ENCODE results near the gene PSMD8. TPM values are rescaled to one million over a fixed set of nuclear protein-coding genes. Genes with fewer than 3 reads are reported as not detected.
"Not testable (repeated sequence)": the region's sequence is repeated elsewhere in the genome, so short reads cannot be mapped to it uniquely, and the experiment has no call there.

The PSMD8 gene
- total and polyA plus RNA-seq, 2 donors (not counting 3 experiments of a cell fraction or from before 2014, with no cell fraction given) = 203 to 543 TPM

GRCh38 chr19:38337360-38337653, 37.1 kb upstream of the PSMD8 start:
- H2AFZ ChIP-seq (ENCODE audit: low read depth, low read length) = peak overlapping the region; percentile 86
- no peaks in the 10 kb centered on the region for H3K9me3 ChIP-seq (replicated peaks; ENCODE audit: control insufficient read depth, insufficient read depth, low read length)
- H4K20me1 ChIP-seq (replicated peaks; ENCODE audit: control insufficient read depth, extremely low read depth, insufficient read depth, low read length) = no peaks in the 10 kb centered on the region
- ChIA-PET CTCF (interaction anchor here (0.7 to 1.3 kb wide), 2 partner anchors 37 to 435 kb away, joined by 3 read pairs; partner anchors contain the start of gene PSMD8), POLR2A (no interaction called here)
- DNase-seq (ENCODE audit: low read depth, low spot score) = no peak
- intact Hi-C loops (cut with micrococcal nuclease) (loop anchor here (10.0 kb wide), 1 partner anchor 193 kb away; no protein-coding TSS in a partner anchor), dilution Hi-C loops (cut with MboI; ENCODE audit: extremely low pct_ligation_motif_present, low sequenced_read_pairs) (no loop called here)
- no peaks in the 10 kb centered on the region for H3K79me2 ChIP-seq (ENCODE audit: control insufficient read depth, insufficient read depth, low read length)
- H3K4me2 ChIP-seq (ENCODE audit: insufficient read depth, low read length) = peak overlapping the region; percentile 36
- FAIRE-seq = no peak
- no TSS peak for BruUV-seq (replicated peaks)
- peaks cover 3% of the 10 kb centered on the region for H3K4me1 ChIP-seq (ENCODE audit: control insufficient read depth, extremely low read depth, insufficient read depth, low read length)
- H3K9me1 ChIP-seq (replicated peaks; ENCODE audit: control insufficient read depth, extremely low read depth, insufficient read depth, low read length) = no peaks in the 10 kb centered on the region
- no peak overlapping the region for H3K27ac ChIP-seq (ENCODE audit: insufficient read depth, low read depth, low read length)
- H3K4me3 ChIP-seq (replicated peaks in 1 of 3; ENCODE audit: insufficient read depth in 1 of 3, low read depth in 1 of 3, low read length in 3 of 3) = no peak overlapping the region
- no peaks in the 10 kb centered on the region for H3K27me3 ChIP-seq (ENCODE audit: control insufficient read depth in 2 of 2, insufficient read depth in 2 of 2, low read length in 2 of 2)
- H3K36me3 ChIP-seq (ENCODE audit: control insufficient read depth in 2 of 2, extremely low read depth in 1 of 2, insufficient read depth in 2 of 2, low read length in 2 of 2) = no peaks in the 10 kb centered on the region
- TF ChIP-seq GATA2 (IDR thresholded peaks at IDR 0.05; ENCODE audit: insufficient read depth, insufficient read length, low read depth, low read length) = no peak
- TF ChIP-seq, protein P1, sequence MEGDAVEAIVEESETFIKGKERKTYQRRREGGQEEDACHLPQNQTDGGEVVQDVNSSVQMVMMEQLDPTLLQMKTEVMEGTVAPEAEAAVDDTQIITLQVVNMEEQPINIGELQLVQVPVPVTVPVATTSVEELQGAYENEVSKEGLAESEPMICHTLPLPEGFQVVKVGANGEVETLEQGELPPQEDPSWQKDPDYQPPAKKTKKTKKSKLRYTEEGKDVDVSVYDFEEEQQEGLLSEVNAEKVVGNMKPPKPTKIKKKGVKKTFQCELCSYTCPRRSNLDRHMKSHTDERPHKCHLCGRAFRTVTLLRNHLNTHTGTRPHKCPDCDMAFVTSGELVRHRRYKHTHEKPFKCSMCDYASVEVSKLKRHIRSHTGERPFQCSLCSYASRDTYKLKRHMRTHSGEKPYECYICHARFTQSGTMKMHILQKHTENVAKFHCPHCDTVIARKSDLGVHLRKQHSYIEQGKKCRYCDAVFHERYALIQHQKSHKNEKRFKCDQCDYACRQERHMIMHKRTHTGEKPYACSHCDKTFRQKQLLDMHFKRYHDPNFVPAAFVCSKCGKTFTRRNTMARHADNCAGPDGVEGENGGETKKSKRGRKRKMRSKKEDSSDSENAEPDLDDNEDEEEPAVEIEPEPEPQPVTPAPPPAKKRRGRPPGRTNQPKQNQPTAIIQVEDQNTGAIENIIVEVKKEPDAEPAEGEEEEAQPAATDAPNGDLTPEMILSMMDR (IDR thresholded peaks at IDR 0.05; ENCODE audit: extremely low read depth in 1 of 2, insufficient read depth in 1 of 2, low read depth in 1 of 2, low read length in 2 of 2) = no peak
- TF ChIP-seq EZH2 (IDR thresholded peaks at IDR 0.05; ENCODE audit: borderline replicate concordance, low read depth, low read length, severe bottlenecking) = no peak
- TF ChIP-seq MYC (IDR thresholded peaks at IDR 0.05; ENCODE audit: low read depth, low read length) = no peak
- no peak for TF ChIP-seq POLR2A (IDR thresholded peaks at IDR 0.05; ENCODE audit: low read depth, low read length)
- no peak overlapping the region for H3K9ac ChIP-seq (replicated peaks; ENCODE audit: extremely low read depth, insufficient read depth, low read length)

DNA sequence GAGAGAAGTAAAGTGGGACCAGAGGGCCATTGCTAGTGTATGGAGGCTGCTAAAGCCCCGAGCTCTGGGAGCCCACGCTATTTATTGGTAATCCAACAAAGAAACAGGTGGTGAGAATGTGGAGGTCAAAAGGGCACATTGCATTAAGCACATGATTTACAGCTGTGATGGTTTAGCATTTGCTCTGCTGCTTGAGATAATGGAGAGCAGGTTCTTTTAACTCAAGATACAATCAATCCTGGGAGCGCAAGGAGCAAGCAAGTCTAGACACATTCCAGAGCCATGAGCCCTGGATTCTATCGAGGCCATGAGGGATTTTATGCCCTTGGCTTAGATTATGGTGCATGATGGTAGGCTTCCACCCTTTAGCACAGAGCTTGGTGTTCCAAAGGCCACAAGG, 35.4 kb upstream of the PSMD8 start:
- H3K9me1 ChIP-seq (replicated peaks; ENCODE audit: control insufficient read depth, extremely low read depth, insufficient read depth, low read length); dilution Hi-C loops (cut with MboI; ENCODE audit: extremely low pct_ligation_motif_present, low sequenced_read_pairs); H3K9ac ChIP-seq (replicated peaks; ENCODE audit: extremely low read depth, insufficient read depth, low read length); H3K27ac ChIP-seq (ENCODE audit: insufficient read depth, low read depth, low read length); H3K27me3 ChIP-seq (ENCODE audit: control insufficient read depth in 2 of 2, insufficient read depth in 2 of 2, low read length in 2 of 2); POLR2A ChIA-PET; H3K4me1 ChIP-seq (ENCODE audit: control insufficient read depth, extremely low read depth, insufficient read depth, low read length); H3K4me3 ChIP-seq (replicated peaks in 1 of 3; ENCODE audit: insufficient read depth in 1 of 3, low read depth in 1 of 3, low read length in 3 of 3); H3K79me2 ChIP-seq (ENCODE audit: control insufficient read depth, insufficient read depth, low read length); H3K36me3 ChIP-seq (ENCODE audit: control insufficient read depth in 2 of 2, extremely low read depth in 1 of 2, insufficient read depth in 2 of 2, low read length in 2 of 2); H3K9me3 ChIP-seq (replicated peaks; ENCODE audit: control insufficient read depth, insufficient read depth, low read length); H3K4me2 ChIP-seq (ENCODE audit: insufficient read depth, low read length); H4K20me1 ChIP-seq (replicated peaks; ENCODE audit: control insufficient read depth, extremely low read depth, insufficient read depth, low read length); DNase-seq (ENCODE audit: low read depth, low spot score); FAIRE-seq; BruUV-seq (replicated peaks); H2AFZ ChIP-seq (ENCODE audit: low read depth, low read length): not testable (repeated sequence)
- intact Hi-C loops (cut with micrococcal nuclease) = loop anchor here (10.0 kb wide), 1 partner anchor 194 kb away; no protein-coding TSS in a partner anchor
- CTCF ChIA-PET = interaction anchor here (1.3 kb wide), 1 partner anchor 105 kb away, joined by 5 read pairs; no protein-coding TSS in a partner anchor
